ENCODE results near the gene DDX1. TPM values are rescaled to one million over a fixed set of nuclear protein-coding genes. Genes with fewer than 3 reads are reported as not detected.

The DDX1 gene
- total RNA-seq, 2 experiments from 2014 or later, result 42.7 to 91.8 TPM

DNA sequence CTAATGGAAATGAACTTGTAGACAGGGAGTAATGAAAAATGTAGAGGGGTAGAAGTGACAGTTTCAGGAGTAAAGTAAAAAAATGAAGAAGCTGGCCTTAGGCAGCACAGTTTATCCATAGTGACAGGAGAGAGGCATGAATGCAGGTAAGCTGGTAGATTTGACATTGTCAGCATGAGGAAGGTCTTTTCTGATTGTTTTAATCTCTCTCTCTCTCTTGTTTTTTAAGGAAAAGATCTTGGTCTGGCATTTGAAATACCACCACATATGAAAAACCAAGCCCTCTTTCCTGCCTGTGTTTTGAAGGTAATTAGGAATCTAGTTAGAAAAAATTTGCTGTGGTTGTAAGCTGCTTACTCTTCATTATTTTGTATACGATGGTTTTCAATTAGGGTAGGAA is 14.1 kb downstream of the DDX1 start:
- no peaks in the 10 kb centered on the region for H3K9me3 ChIP-seq (ENCODE audit: low read length)
- H3K4me1 ChIP-seq (ENCODE audit: insufficient read depth, low read length, poor library complexity, severe bottlenecking), result no peaks in the 10 kb centered on the region
- POLR2A ChIA-PET, result interaction anchor here (0.6 kb wide), 1 partner anchor 9 kb away, joined by 3 read pairs; no protein-coding TSS in a partner anchor
- no peak overlapping the region for H3K4me2 ChIP-seq (ENCODE audit: low read length)
- BruUV-seq (replicated peaks), result no TSS peak
- H2AFZ ChIP-seq (ENCODE audit: low read length), result no peak overlapping the region
- intact Hi-C loops (cut with micrococcal nuclease; ENCODE audit: unreplicated experiment), result no loop called here
- TF ChIP-seq EZH2phosphoT487 (IDR thresholded peaks at IDR 0.05; ENCODE audit: borderline replicate concordance, low read depth, low read length), result no peak
- TF ChIP-seq, protein P1, sequence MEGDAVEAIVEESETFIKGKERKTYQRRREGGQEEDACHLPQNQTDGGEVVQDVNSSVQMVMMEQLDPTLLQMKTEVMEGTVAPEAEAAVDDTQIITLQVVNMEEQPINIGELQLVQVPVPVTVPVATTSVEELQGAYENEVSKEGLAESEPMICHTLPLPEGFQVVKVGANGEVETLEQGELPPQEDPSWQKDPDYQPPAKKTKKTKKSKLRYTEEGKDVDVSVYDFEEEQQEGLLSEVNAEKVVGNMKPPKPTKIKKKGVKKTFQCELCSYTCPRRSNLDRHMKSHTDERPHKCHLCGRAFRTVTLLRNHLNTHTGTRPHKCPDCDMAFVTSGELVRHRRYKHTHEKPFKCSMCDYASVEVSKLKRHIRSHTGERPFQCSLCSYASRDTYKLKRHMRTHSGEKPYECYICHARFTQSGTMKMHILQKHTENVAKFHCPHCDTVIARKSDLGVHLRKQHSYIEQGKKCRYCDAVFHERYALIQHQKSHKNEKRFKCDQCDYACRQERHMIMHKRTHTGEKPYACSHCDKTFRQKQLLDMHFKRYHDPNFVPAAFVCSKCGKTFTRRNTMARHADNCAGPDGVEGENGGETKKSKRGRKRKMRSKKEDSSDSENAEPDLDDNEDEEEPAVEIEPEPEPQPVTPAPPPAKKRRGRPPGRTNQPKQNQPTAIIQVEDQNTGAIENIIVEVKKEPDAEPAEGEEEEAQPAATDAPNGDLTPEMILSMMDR (conservative IDR thresholded peaks at IDR 0.05; ENCODE audit: low read length), result no peak
- CTCF ChIA-PET (ENCODE audit: unreplicated experiment), result no interaction called here
- H3K36me3 ChIP-seq (ENCODE audit: insufficient read depth, low read length), result peaks cover 100% of the 10 kb centered on the region
- no peaks in the 10 kb centered on the region for H4K20me1 ChIP-seq (ENCODE audit: insufficient read depth, low read length)
- no peaks in the 10 kb centered on the region for H3K9me2 ChIP-seq (ENCODE audit: insufficient read depth, low read length)
- H3K27ac ChIP-seq (ENCODE audit: low read depth, low read length, poor library complexity, severe bottlenecking), result no peak overlapping the region
- DNase-seq (ENCODE audit: low spot score), result no peak
- H3K79me2 ChIP-seq (ENCODE audit: insufficient read depth, low read depth, low read length), result no peaks in the 10 kb centered on the region
- no peak overlapping the region for H3K4me3 ChIP-seq (ENCODE audit: low read depth, low read length, poor library complexity, severe bottlenecking)

DNA sequence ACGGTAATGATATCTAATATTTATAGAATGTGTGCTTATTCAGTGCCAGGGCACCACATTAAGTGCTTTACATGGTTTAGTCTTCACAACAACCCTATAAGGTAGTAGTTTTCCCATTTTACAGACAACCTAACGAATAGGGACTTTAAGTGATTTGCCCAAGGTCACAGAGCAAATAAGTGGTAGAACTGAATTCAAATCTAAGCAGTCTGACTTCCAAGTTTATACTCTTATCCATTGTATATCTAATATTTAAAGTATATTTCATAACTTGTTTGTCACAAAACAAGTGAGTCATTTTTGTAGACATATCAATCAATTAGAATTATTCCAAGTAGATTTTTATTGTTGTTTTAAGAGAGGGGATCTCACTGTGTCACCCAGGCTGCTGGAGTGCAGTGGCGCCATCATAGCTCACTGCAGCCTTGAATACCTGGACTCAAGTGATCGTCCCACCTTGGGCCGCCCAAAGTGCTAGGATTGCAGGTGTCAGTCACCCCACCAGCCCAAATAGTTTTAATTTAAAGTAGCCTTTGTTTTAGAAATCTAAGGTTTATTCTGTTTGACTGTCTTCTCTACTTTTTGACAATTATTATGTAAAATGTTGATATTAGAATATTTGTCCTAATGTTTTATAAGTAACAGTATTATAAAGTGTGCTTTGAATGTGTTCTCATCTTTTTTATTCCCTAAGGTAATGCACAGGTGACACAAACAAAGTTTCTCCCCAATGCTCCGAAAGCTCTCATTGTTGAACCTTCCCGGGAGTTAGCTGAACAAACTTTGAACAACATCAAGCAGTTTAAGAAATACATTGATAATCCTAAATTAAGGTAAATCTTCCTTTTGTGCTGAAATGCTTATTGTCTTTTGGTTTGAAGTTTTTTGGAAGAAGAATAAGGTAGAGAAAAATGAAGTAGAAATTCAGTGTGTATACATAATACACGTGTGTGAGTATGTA is 15.1 kb downstream of the DDX1 start:
- TSS peak; percentile 9 for BruUV-seq (replicated peaks)
- H3K9me3 ChIP-seq (ENCODE audit: low read length), result no peaks in the 10 kb centered on the region
- ChIA-PET POLR2A (interaction anchor here (0.6 kb wide), 1 partner anchor 18 kb away, joined by 3 read pairs; no protein-coding TSS in a partner anchor), CTCF (ENCODE audit: unreplicated experiment) (no interaction called here)
- no peak overlapping the region for H3K4me2 ChIP-seq (ENCODE audit: low read length)
- H3K4me3 ChIP-seq (ENCODE audit: low read depth, low read length, poor library complexity, severe bottlenecking), result no peak overlapping the region
- intact Hi-C loops (cut with micrococcal nuclease; ENCODE audit: unreplicated experiment), result no loop called here
- H2AFZ ChIP-seq (ENCODE audit: low read length), result no peak overlapping the region
- H3K36me3 ChIP-seq (ENCODE audit: insufficient read depth, low read length), result peaks cover 89% of the 10 kb centered on the region
- no peak for DNase-seq (ENCODE audit: low spot score)
- no peaks in the 10 kb centered on the region for H3K4me1 ChIP-seq (ENCODE audit: insufficient read depth, low read length, poor library complexity, severe bottlenecking)
- no peak overlapping the region for H3K27ac ChIP-seq (ENCODE audit: low read depth, low read length, poor library complexity, severe bottlenecking)
- no peak for TF ChIP-seq EZH2phosphoT487 (IDR thresholded peaks at IDR 0.05; ENCODE audit: borderline replicate concordance, low read depth, low read length)
- TF ChIP-seq, protein P1 (conservative IDR thresholded peaks at IDR 0.05; ENCODE audit: low read length), result no peak
- H3K79me2 ChIP-seq (ENCODE audit: insufficient read depth, low read depth, low read length), result no peaks in the 10 kb centered on the region
- no peaks in the 10 kb centered on the region for H3K9me2 ChIP-seq (ENCODE audit: insufficient read depth, low read length)
- no peaks in the 10 kb centered on the region for H4K20me1 ChIP-seq (ENCODE audit: insufficient read depth, low read length)
